OCI-LY3 (cell line): ENCODE measurements around the gene ZNF506.
A peak's percentile ranks its signal among the peaks of the same experiment; 100 is the strongest.
"Not testable (repeated sequence)": the region's sequence is repeated elsewhere in the genome, so short reads cannot be mapped to it uniquely, and the experiment has no call there.

ENCODE experiments used
- H2AFZ ChIP-seq: fragments of 200-600, 300-600 bp; shearing (Covaris generic); 2 replicates; pipeline ENCODE4 v1.6.0; 2014; ENCODE audit warnings: antibody characterized with exemption, low read depth, low read length
- H3K27ac ChIP-seq: fragments of 200-600, 300-600 bp; sonication (generic); 2 replicates; pipeline ENCODE4 v1.5.1; 2014; ENCODE audit warnings: mild to moderate bottlenecking, low read length, moderate library complexity, mixed read lengths
- H3K27me3 ChIP-seq: fragments of 200-600, 300-600 bp; sonication (generic); 2 replicates; pipeline ENCODE4 v1.6.1; 2014; ENCODE audit warnings: low read depth, low read length, mixed read lengths
- H3K36me3 ChIP-seq: fragments of 200-600, 300-600 bp; sonication (generic); replicated peaks from 2 replicates; pipeline ENCODE3; 2014; ENCODE audit warnings: low read depth, low read length, mixed read lengths
- H3K4me1 ChIP-seq: fragments of 300-600, 200-600 bp; sonication (generic); 2 replicates; pipeline ENCODE4 v1.6.1; 2014; ENCODE audit warnings: low read length, mixed read lengths
- H3K4me2 ChIP-seq: fragments of 200-600, 300-600 bp; sonication (generic); 2 replicates; pipeline ENCODE4 v1.6.1; 2014; ENCODE audit warnings: low read length, mixed read lengths
- H3K4me3 ChIP-seq: fragments of 300-600, 200-600 bp; sonication (generic); 2 replicates; pipeline ENCODE4 v1.5.1; 2014; ENCODE audit warnings: antibody characterized with exemption, mild to moderate bottlenecking, low read length, moderate library complexity
- H3K79me2 ChIP-seq: fragments of 300-600, 200-600 bp; shearing (Covaris generic); 2 replicates; pipeline ENCODE4 v1.6.1; 2014; ENCODE audit warnings: mild to moderate bottlenecking, low read length, mixed read lengths
- H3K9ac ChIP-seq: fragments of 300-600, 200-600 bp; shearing (Covaris generic); 2 replicates; pipeline ENCODE4 v1.6.0; 2014; ENCODE audit warnings: mild to moderate bottlenecking, low read length, moderate library complexity
- H3K9me3 ChIP-seq: fragments of 200-600, 300-600 bp; shearing (Covaris generic); 2 replicates; pipeline ENCODE4 v1.6.1; 2014; ENCODE audit warnings: low read length, mixed read lengths; ENCODE audit not compliant: insufficient read depth
- H4K20me1 ChIP-seq: fragments of 200-600, 300-600 bp; sonication (generic); 2 replicates; pipeline ENCODE4 v1.6.1; 2016; ENCODE audit warnings: low read length, mixed read lengths; ENCODE audit not compliant: insufficient read depth
- EZH2phosphoT487 ChIP-seq: fragments of 200-600 bp; shearing (Covaris generic); IDR thresholded peaks from 2 replicates; pipeline ENCODE4 v1.6.1; 2018; ENCODE audit warnings: antibody characterized with exemption, mixed run types, low read depth
- TF ChIP-seq, protein P1 (sequence below): fragments of 200-600, 300-600 bp; sonication (generic); IDR thresholded peaks from 2 replicates; pipeline ENCODE4 v1.5.1; 2014; ENCODE audit warnings: antibody characterized with exemption, low read length, low read depth

The ZNF506 gene

DNA sequence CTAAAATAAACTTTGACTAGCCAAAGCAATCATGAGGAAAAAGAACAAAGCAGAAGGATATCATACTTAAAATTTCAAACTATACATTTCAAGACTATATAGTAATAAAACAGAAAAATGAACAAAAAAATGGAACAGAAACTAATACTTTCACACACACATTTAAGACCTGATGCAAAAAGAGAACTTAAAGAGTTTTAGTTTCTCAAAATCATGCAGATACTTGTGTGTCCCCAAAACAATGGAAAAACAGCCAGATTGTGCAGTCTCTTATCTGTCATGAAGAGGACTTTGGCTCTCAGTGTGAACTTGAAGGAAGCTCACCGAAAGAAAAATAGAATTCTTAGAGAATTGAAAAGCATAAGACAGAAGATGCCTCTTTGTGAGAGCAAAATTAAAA lies 16.1 kb downstream of the ZNF506 start:
- Histone ChIP-seq H3K4me1 (peaks cover 13% of the 10 kb centered on the region), H3K9ac (no peak overlapping the region), H3K27me3 (no peaks in the 10 kb centered on the region), H3K4me3 (no peak overlapping the region), H2AFZ (no peak overlapping the region), H3K4me2 (no peak overlapping the region), H3K9me3 (peaks cover 3% of the 10 kb centered on the region; the same call in 1 of the 2 replicates), H4K20me1 (no peaks in the 10 kb centered on the region), H3K36me3 (peaks cover 22% of the 10 kb centered on the region), H3K27ac (peak overlapping the region; percentile 60), H3K79me2 (no peaks in the 10 kb centered on the region)
- TF ChIP-seq, protein P1, sequence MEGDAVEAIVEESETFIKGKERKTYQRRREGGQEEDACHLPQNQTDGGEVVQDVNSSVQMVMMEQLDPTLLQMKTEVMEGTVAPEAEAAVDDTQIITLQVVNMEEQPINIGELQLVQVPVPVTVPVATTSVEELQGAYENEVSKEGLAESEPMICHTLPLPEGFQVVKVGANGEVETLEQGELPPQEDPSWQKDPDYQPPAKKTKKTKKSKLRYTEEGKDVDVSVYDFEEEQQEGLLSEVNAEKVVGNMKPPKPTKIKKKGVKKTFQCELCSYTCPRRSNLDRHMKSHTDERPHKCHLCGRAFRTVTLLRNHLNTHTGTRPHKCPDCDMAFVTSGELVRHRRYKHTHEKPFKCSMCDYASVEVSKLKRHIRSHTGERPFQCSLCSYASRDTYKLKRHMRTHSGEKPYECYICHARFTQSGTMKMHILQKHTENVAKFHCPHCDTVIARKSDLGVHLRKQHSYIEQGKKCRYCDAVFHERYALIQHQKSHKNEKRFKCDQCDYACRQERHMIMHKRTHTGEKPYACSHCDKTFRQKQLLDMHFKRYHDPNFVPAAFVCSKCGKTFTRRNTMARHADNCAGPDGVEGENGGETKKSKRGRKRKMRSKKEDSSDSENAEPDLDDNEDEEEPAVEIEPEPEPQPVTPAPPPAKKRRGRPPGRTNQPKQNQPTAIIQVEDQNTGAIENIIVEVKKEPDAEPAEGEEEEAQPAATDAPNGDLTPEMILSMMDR = no peak
- no peak for TF ChIP-seq EZH2phosphoT487

GRCh38 chr19:19788015-19788414 lies 33.5 kb downstream of the ZNF506 start:
- no peak overlapping the region for H3K27ac ChIP-seq
- no peak for TF ChIP-seq EZH2phosphoT487
- TF ChIP-seq, protein P1 = no peak
- H3K79me2 ChIP-seq = 0 out of 2 replicates have a peak, but pooled peaks cover 4% of the 10 kb centered on the region
- peaks cover 66% of the 10 kb centered on the region for H3K36me3 ChIP-seq
- no peak overlapping the region for H3K4me2 ChIP-seq
- no peak overlapping the region for H3K4me3 ChIP-seq
- no peak overlapping the region for H3K9ac ChIP-seq
- no peaks in the 10 kb centered on the region for H4K20me1 ChIP-seq
- no peaks in the 10 kb centered on the region for H3K4me1 ChIP-seq
- H3K27me3 ChIP-seq = no peaks in the 10 kb centered on the region
- no peak overlapping the region for H2AFZ ChIP-seq
- H3K9me3 ChIP-seq = peaks cover 11% of the 10 kb centered on the region; the same call in 1 of the 2 replicates

- peaks cover 51% of the 10 kb centered on the region for H3K36me3 ChIP-seq
- H3K79me2 ChIP-seq = peaks cover 10% of the 10 kb centered on the region; the same call in 1 of the 2 replicates
Measured at GRCh38 chr19:19785476-19785875, 36.1 kb downstream of the ZNF506 start.

DNA sequence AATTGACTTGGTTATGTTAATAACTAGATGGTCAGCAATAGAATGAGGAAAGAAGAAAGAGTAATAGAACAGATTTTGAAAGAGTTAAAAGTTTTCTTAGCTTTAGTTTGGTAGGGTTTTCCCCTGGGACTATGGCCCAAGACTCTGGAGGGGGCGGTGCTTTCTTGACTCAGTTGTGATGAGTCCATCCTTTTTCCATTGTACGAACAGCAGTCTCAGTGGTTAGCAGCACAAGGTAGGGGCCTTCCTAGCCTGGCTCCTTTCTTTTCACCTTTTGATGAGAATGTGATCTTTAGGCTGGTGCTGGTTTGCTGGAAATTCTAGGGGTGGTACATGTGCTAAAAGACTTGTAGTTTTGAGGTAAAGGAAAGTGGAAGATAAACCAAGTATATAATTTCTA lies 38.8 kb downstream of the ZNF506 start:
- Histone ChIP-seq H3K4me1 (no peaks in the 10 kb centered on the region), H3K9me3 (peaks cover 24% of the 10 kb centered on the region; the same call in 1 of the 2 replicates), H3K4me3 (no peak overlapping the region), H3K27ac (no peak overlapping the region), H4K20me1 (no peaks in the 10 kb centered on the region), H3K27me3 (no peaks in the 10 kb centered on the region), H3K4me2 (no peak overlapping the region), H2AFZ (no peak overlapping the region), H3K79me2 (peaks cover 28% of the 10 kb centered on the region), H3K9ac (no peak overlapping the region), H3K36me3 (peaks cover 49% of the 10 kb centered on the region)
- no peak for TF ChIP-seq EZH2phosphoT487
- TF ChIP-seq, protein P1 = no peak

More at GRCh38 chr19:19785476-19785875, 36.1 kb downstream of the ZNF506 start:
- peaks cover 13% of the 10 kb centered on the region; the same call in 1 of the 2 replicates for H3K9me3 ChIP-seq
- H3K9ac ChIP-seq, H2AFZ ChIP-seq, H4K20me1 ChIP-seq, H3K4me3 ChIP-seq, H3K4me1 ChIP-seq, H3K27ac ChIP-seq, H3K27me3 ChIP-seq, H3K4me2 ChIP-seq: not testable (repeated sequence)

- H2AFZ ChIP-seq, H3K27me3 ChIP-seq, H3K4me2 ChIP-seq, H4K20me1 ChIP-seq, H3K4me3 ChIP-seq, H3K4me1 ChIP-seq, H3K9ac ChIP-seq, H3K27ac ChIP-seq: not testable (repeated sequence)
- Histone ChIP-seq H3K36me3 (peaks cover 47% of the 10 kb centered on the region), H3K79me2 (peaks cover 38% of the 10 kb centered on the region), H3K9me3 (peaks cover 20% of the 10 kb centered on the region; the same call in 1 of the 2 replicates)
Measured at GRCh38 chr19:19781791-19782190, 39.8 kb downstream of the ZNF506 start.
